Measurements from ENCODE around the gene FAM13C.
"Not testable (repeated sequence)": the region's sequence is repeated elsewhere in the genome, so short reads cannot be mapped to it uniquely, and the experiment has no call there.

Gene FAM13C

DNA sequence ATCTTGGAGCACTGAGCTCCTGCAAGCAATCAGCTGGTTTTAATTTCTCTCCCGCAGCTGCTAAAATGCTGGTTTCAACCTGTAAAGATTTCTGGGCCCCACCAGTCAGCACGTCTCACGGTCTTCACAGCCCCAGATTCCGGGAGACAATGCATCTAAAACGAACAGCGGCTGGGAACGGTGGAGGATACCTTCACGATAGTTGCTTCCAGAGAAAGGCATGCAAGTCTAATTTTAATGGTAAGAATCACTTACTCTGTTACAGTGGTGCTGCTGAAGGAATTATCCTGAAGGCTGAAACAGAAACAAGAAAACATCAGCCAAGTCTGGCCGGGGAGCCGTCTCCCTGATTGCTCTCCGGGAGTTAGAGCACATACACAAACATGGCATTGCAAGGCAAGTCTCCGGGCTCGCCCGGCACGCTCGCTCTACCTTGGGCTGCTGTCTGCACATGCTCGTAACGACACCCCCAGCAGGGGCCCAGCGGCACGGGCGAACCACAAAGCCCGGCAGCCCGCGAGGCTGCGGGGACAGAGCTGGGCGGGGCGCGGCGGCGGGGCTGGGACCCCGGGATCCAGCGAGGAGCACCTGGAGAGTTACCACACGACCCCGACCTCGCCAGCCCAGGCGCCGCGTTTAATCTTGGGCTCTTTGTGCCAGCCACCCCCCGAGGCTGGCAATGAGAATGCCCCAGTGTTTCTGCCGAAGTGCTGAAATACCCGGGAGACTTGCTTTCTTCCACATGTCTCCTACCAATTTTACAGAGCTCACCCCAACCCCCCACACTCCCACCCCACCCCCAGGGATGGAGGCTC is at the start of gene FAM13C:
FAM13C (minus strand) TSS at position 406 of the 815 bp plus-strand sequence; CDS start at position 317, 89 bp downstream.
- no peak for DNase-seq (ENCODE audit: low read depth in 2 of 2, low spot score in 1 of 2)

DNA sequence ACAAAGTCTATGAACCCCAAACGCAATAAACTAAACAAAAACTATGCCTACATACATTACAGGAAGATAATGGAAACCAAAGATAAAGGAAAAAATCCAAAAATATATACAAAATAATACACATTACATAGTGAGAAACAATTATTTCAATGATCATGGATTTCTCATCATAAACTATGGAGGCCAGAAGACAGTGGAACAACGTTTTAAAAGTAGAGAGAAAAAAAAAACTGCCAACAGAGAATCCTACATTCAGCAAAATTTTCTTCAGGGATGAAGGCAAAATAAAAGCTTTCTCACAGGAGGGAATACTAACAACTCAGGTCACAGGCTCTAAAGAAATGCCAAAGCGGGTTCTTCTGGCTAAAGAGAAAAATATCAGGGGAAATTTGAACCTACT is 42.9 kb upstream of the FAM13C start:
- DNase-seq (ENCODE audit: low read depth in 2 of 2, low spot score in 1 of 2): no peak

DNA sequence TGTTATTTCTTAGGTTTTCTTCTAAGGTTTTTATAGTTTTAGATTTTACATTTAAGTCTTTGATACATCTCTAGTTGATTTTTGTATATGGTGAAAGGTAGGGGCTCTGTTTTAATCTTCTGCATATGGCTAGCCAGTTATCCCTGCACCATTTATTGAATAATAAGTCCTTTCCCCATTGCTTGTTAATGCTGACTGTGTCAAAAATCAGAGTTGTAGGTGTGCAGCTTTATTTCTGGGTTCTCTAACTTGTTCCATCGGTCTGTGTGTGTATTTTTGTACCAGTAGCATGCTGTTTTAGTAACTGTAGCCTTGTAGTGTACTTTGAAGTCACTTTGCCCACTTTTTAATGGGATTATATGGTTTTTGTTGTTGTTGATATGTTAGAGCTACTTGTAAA is 37.9 kb upstream of the FAM13C start:
- DNase-seq (ENCODE audit: low read depth in 2 of 2, low spot score in 1 of 2): no peak

DNA sequence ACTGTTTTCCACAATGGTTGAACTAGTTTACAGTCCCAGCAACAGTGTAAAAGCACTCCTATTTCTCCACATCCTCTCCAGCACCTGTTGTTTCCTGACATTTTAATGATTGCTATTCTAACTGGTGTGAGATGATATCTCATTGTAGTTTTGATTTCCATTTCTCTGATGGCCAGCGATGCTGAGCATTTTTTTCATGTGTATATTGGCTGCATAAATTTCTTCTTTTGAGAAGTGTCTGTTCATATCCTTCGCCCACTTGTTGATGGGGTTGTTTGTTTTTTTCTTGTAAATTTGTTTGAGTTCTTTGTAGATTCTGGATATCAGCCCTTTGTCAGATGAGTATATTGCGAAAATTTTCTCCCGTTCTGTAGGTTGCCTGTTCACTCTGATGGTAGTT is 37.0 kb upstream of the FAM13C start:
- DNase-seq (ENCODE audit: low read depth in 2 of 2, low spot score in 1 of 2): not testable (repeated sequence)

DNA sequence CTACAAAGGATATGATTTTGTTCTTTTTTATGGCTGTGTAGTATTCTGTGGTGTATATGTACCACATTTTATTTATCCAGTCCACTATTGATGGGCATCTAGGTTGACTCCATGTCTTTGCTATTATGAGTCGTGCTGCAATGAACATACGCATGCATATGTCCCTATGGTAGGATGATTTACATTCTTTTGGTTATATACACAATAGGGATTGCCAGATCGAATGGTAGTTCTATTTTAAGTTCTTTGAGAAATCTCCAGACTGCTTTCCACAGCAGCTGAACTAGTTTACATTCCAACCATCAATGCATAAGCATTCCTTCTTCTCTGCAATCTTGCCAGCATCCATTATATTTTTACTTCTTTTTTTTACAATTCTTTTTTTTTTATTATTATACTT is 35.6 kb upstream of the FAM13C start:
- no peak for DNase-seq (ENCODE audit: low read depth in 2 of 2, low spot score in 1 of 2)

DNA sequence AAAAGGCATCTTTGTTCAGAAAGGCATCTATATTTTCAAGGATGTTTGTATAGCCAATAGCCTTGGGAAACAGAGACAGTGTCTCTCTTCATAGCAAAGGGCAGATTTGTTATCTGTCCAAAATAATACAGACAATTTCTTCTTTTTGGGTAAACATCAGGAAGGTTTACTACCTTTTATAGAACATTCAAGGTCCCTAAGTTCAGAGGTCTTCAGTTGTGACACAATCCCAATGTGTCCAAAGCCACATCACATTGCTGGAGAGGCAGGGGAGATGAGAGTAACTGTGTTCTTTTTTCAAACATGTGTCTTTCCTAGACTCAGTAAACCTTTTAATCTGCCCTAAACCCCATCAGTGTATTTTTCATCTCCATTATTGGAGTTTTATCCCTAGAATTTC is 33.6 kb upstream of the FAM13C start:
- DNase-seq (ENCODE audit: low read depth in 2 of 2, low spot score in 1 of 2): no peak

DNA sequence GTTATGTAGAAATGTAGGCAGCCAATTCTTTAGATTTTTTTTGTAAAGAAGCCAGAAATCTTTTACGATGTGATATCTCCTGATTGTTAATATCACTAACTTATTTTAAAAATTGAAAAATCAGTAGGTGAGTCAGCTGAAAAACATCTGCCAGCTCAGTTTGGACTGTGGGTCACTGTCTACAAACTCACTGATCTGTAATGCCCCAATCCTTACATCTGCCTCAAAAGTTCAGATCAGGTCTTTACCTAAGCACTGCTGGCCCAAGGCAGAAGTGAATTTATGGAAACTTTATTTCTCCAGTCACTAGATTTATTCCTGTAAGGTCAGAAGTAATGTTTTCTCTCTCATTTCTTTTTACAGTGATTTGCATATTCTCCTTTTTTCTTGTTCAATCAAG is 31.0 kb upstream of the FAM13C start:
- no peak for DNase-seq (ENCODE audit: low read depth in 2 of 2, low spot score in 1 of 2)

DNA sequence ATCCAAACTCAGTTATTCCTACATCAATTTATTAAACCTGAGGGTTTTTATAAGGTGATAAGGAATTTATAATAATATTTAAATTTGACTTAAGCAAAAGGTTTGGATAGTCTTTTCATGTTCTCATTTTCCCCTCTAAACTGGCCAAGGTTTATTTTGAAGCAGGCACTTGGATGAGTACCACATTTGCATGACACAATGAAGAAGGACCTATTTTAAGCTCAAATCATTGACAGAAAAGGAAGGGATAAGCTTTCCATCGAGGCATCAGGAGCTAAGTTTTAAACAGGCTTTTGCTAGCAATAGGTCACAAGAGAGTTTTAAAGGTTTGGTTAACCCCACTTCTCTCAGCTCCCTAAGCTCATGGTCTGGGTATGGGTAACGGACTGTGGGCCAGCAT is 28.7 kb upstream of the FAM13C start:
- no peak for DNase-seq (ENCODE audit: low read depth in 2 of 2, low spot score in 1 of 2)

DNA sequence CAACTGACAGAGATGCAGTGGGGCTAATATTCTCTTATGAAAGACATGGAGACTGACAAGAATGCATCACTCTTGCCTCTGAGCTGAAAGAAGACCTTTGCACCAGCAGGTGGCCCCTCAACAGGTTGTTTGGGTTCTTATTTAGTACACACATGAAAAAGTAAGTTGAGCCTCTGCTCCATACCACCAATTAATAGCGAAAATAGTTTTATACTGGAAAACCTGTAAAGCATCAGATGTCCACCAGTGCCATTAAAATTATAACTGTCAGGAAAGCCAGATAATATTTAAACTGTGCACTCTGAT is 26.3 kb upstream of the FAM13C start:
- DNase-seq (ENCODE audit: low read depth in 2 of 2, low spot score in 1 of 2): no peak

DNA sequence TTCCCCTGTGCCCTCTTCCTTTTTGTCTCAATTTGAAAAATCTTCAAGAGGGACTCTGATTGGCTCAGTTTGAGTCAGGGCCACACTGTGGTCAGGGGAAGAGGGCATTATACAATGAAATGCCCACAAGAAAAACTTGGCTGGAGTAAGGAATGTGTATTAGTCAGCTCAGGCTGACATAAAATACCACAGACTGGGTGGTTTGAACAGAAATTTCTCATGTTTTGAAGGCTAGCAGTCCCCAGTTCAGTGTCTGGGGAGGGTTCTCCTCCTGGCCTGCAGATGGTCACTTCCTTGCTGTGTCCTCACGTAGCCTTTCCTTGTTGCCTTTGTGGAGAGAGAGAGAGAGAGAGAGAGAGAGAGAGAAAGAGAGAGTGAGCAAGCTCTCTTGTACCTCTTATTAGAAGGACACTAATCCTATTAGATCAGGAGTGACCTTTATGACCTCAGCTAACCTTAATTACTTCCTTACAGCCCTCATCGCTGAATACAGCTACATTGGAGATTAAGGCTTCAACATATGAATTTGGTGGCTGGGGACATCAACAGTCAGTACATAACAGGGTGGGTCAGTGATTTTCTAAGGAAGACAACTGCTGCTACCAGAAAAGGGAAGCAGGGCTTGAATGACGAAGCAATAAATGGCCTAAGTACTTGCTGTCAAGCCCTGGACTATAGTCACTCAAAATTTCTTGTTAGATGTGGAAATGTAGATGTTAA is 25.8 kb upstream of the FAM13C start:
- DNase-seq (ENCODE audit: low read depth in 2 of 2, low spot score in 1 of 2): no peak

DNA sequence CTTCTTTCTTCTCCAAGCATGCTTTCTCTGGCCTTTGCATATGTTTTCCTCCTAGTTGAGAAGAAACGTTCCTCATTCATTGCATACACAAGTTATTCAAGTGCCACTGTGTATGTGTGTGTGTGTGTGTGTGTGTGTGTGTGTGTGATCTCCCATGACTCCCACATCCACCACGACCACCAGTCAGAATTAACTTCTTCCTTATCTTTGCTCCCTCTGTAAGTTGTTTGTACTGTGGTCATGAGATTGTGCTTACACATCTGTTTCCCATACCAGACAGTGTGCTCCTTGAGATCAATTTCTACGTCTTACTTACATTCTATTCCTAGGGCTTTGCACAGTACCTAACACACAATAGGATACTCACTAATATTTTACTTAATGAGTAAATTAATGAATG is 22.4 kb upstream of the FAM13C start:
- DNase-seq (ENCODE audit: low read depth in 2 of 2, low spot score in 1 of 2): no peak

DNA sequence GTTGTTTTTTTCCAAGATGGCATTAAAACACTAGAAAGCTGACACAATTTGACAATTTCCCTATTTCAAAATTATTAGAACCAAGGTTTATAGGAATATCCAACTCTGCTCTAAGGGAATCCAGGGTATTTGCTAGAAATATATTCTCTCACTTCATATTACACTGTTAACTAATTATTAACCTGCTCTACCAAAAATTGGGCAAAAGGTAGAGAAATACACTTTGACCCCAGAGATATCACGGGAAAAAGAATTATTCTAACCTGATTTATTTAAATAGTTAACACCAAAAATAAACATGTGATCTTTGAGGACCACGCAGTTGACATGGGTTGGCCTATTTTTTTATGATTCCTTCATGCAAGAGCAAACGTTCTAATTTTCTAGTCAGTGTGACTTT is 21.6 kb upstream of the FAM13C start:
- DNase-seq (ENCODE audit: low read depth in 2 of 2, low spot score in 1 of 2): no peak

DNA sequence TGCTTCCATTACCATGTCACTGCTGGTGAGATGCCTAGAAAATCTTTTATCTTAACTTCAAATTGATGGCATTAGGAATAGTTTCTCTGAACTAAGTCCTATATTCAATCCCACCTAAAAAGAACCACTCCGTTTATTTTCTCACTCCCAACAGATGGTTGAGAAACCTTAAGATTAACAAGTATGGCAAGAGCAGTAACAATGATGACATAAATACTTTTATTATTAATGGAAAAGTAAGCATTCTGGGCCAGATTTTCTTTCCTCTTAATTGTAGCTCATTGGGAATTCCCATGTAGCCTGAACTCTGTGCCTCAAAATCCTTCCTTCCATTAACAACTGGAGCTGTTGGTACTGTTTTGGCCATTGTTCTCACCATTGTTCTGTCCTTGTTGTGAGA is 21.1 kb upstream of the FAM13C start:
- DNase-seq (ENCODE audit: low read depth in 2 of 2, low spot score in 1 of 2): no peak

DNA sequence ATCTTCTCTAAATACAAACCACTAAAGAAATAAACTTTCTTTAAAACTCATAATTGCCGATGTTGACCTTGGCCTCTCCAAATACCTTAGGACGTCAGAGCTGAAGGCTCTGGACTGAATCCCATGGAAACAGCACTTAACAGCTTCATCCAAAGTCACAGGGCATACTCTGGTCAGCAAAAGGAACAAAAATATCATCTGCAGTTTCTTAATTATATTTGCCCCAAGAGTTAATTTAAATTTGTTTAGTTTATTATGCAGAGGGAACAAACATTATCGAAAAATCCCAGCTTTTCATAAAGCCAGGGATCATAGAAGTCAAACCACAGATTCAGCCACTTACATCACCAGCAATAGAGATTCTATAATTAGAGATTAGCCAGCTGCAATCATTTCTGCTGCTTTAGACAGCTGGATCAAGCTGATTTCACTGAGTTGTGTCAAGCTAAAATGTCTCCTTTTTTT is 20.5 kb upstream of the FAM13C start:
- no peak for DNase-seq (ENCODE audit: low read depth in 2 of 2, low spot score in 1 of 2)

DNA sequence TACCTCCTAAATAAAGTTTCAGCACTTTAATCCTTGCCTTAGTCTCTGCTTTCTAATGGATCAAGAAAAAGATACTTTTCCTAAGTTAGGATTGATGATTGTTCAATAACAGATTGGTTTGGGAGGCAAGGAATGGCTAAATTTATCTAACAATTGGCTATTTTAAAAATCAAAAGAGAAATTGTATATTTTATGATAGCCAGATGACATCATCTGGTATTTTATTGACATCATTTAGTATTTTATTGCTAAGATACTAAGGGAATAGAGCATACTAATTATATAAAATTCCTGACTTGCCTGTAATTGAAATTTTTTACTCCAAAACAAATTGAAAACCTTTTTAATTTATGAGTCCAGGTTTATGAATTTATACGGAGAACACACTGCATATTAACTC is 19.3 kb upstream of the FAM13C start:
- DNase-seq (ENCODE audit: low read depth in 2 of 2, low spot score in 1 of 2): no peak

DNA sequence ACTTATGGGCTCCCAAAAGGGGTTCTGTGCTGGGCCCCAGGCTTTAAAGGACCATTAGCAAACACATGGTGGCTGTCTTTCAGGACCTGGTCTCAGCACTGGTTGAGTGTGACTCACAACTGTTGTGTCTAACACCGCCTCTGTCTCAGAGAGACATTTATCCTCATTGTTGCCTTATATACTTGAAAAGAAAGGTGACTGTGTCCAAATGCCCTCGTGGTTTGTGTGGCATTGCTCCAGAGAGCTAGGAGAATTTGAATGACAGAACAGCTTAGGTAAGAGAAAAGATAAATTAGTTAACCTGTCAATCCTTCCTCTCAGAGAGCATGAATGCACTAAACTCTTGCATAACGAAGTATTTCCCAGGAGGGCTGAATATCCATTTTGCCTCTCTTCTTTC is 14.5 kb upstream of the FAM13C start:
- no peak for DNase-seq (ENCODE audit: low read depth in 2 of 2, low spot score in 1 of 2)

DNA sequence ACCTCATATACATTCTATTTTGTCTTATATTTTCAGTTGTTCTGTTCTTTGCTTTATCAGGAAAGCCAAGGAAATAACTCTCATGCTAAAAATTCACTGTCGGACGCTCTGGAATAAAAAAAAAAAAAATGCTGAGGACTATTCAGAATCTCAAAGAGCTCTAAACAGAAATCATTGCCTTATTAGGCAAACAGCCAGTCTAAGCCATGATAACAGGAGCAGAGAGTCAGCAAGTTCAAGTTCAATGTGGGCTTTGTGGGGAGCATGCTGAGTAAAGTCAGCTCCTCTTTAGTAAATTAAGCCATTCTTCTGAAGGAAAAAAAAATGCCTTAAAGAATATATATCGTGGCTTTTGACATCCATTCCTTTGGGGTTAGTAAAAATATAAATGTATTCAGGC is 13.6 kb upstream of the FAM13C start:
- DNase-seq (ENCODE audit: low read depth in 2 of 2, low spot score in 1 of 2): no peak

DNA sequence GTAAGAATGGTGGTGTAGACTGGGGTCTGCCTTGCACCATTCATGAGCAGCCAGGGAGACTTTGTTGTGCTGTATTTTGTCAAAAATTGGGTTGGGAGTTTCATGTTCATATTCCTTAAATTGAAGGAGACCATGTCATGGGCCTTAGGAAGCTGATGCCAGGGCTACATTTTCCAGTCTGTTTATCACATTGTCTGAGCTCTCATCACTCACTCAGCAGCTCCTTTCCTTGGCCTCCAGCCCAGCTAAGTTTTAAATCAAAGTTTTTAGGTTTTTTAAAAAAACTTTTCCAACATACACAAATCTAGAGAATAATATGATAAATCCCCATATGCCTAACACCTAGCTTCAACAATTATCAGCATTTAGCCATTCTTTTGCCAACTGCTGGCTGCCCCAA is 12.6 kb upstream of the FAM13C start:
- DNase-seq (ENCODE audit: low read depth in 2 of 2, low spot score in 1 of 2): no peak

DNA sequence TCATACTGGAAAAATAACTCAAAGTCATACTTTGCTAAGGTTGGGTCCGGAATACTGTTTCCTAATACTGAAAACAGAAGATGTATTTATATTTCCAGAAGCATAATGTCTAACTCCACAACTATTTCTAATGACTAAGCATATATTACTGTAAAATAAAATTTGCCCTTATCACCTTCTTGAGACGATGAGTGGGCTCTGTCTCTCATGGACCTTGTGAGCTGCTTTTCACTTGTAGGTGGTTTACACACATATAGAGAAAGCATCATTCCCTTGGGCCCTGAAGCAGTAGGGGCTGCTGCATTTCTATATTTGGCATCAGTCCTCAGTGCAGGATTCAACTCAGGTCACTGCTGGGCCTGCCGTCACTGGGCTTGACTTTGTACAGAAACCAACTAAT is 10.7 kb upstream of the FAM13C start:
- no peak for DNase-seq (ENCODE audit: low read depth in 2 of 2, low spot score in 1 of 2)

DNA sequence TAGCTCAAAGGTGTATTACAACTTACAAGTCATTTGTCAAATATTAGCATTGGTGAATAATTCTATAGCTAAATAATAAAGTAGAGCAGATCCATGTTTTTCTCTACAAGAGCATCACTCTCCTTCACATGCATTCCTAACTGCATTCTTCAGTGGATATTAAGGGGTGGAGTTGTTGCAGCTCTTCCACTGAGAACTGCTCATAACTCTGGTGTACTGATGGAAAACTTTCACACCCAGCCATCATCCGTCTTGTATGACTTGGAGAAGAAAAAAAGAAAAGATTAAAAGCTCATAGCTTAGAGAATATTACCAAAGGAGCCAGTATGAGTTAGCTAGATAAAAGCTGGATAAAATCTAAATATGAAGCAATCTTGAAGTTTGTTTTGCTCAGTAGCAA is 10.2 kb upstream of the FAM13C start:
- no peak for DNase-seq (ENCODE audit: low read depth in 2 of 2, low spot score in 1 of 2)

DNA sequence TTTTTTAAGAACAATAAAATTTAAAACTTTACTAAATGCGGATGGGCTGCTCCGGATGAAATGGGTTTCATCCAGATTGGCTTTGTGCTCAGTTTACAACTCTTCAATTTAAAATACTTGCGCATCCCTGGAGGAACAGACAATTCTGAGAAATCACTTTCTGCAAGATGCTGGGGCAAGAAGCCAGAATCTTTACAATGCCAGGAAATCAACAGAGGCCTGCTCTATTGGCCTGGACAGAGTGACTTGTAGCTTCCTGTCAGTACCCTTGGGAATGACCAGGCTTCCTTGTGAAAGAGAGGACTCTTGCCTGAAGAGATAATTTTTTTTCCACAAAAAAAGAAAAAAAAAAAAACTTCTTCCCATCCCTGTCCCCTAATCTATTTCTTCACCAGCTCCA is 3.9 kb upstream of the FAM13C start:
- DNase-seq (ENCODE audit: low read depth in 2 of 2, low spot score in 1 of 2): no peak

DNA sequence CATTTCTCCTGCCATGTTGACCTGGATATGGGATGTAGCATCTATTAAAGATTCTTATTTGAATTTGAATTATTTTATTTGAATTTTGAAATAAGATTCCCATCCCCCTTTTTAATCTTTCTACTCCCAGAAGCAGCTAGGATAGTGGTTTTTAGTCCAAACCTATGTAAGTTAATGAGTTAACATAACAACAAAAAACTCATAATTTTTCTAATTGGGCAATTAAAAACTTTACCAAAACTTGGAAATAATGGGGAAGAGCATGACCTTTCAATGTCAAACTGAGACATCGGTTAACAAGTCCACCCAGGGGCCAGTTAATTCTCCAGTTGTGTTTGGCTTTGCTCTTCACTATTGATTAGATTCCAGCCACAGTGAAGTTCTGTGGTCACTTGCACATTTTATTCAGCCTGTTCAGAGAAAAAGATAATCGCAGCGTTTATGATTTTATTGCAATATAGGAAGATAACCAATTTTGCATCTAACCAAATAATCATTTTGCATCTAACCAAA is 1.2 kb upstream of the FAM13C start:
- DNase-seq (ENCODE audit: low read depth in 2 of 2, low spot score in 1 of 2): no peak

DNA sequence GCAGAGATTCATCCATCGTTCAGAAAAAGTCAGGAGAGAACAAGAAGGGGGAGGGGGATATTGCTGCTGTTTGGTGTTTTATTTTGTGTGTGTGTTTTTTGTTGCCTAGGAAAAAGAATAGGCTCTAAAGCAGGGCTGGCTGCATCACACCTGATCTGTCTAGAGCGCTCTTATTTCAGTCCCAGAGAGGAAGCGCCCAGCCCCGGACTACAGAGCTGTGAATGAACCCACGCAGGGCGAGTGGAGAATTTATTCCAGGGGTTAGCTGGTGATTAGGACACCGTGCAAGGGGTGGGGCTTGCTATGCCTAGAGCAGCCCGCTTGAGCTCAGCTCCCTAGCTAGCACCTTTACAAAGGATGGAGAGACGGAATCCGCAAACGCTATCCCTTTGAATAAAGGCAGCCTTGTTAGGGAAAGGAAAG is 621 bp upstream of the FAM13C start:
- DNase-seq (ENCODE audit: low read depth in 2 of 2, low spot score in 1 of 2): no peak
